ENCODE data around the gene SPPL2A.

DNA sequence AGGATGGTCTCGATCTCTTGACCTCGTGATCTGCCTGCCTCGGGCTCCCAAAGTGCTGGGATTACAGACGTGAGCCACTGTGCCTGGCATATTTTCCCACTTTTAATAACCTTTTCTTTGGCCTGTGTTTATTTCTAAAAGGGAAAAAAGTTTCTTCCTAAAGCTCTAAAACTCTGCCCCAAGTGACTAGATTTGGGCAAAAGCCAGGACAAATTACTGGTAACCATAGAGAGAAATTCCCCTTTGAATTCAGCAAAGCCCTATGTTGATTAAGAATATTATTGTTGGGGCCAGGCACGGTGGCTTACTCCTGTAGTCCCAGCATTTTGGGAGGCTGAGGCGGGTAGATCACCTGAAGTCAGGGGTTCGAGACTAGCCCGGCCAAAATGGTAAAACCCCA is 67.4 kb downstream of the SPPL2A start:
- TF ChIP-seq CTCF (IDR thresholded peaks at IDR 0.05) (no peak), POLR2A (IDR thresholded peaks at IDR 0.05) (no peak)
